HG02588 (cell line): ENCODE results near the gene CPSF7.
"Not testable (repeated sequence)": the region's sequence is repeated elsewhere in the genome, so short reads cannot be mapped to it uniquely, and the experiment has no call there.

ENCODE experiments used
- ATAC-seq: cut with Tn5 transposase; IDR thresholded peaks from one replicate; pipeline ENCODE4 v1.9.1; 2021; ENCODE audit warnings: mild to moderate bottlenecking, moderate library complexity; ENCODE audit not compliant: unreplicated experiment

Gene CPSF7

GRCh38 chr11:61442616-61443015, 12.8 kb upstream of the CPSF7 start:
- ATAC-seq, result no peak

GRCh38 chr11:61439615-61440014, 9.8 kb upstream of the CPSF7 start:
- ATAC-seq, result no peak

- no peak for ATAC-seq
These were observed 7.7 kb upstream of the CPSF7 start for GRCh38 chr11:61437496-61437895.

GRCh38 chr11:61430839-61431238, 1.1 kb upstream of the CPSF7 start:
- ATAC-seq, result not testable (repeated sequence)

- peak; percentile 55 for ATAC-seq
These were observed 457 bp downstream of the CPSF7 start for GRCh38 chr11:61429346-61429690.

GRCh38 chr11:61425367-61426131, 4.2 kb downstream of the CPSF7 start:
- no peak for ATAC-seq

- ATAC-seq, result no peak
These were observed 7.5 kb downstream of the CPSF7 start for GRCh38 chr11:61422226-61422625.

GRCh38 chr11:61418136-61418535, 11.6 kb downstream of the CPSF7 start:
- ATAC-seq, result no peak

- ATAC-seq, result no peak
These were observed 12.1 kb downstream of the CPSF7 start for GRCh38 chr11:61417670-61418069.

GRCh38 chr11:61416941-61417340, 12.8 kb downstream of the CPSF7 start:
- ATAC-seq, result no peak

- ATAC-seq, result no peak
These were observed 14.4 kb downstream of the CPSF7 start for GRCh38 chr11:61415381-61415780.

GRCh38 chr11:61414547-61414946, 15.2 kb downstream of the CPSF7 start:
- ATAC-seq, result no peak

GRCh38 chr11:61413496-61413895, 16.3 kb downstream of the CPSF7 start:
- ATAC-seq, result no peak

- no peak for ATAC-seq
These were observed 18.2 kb downstream of the CPSF7 start for GRCh38 chr11:61411589-61411988.

- ATAC-seq, result no peak
These were observed 22.6 kb downstream of the CPSF7 start for GRCh38 chr11:61406991-61407728.

- no peak for ATAC-seq
These were observed 23.7 kb downstream of the CPSF7 start for GRCh38 chr11:61406067-61406466.

- ATAC-seq, result no peak
These were observed 25.1 kb downstream of the CPSF7 start for GRCh38 chr11:61404641-61405040.

- ATAC-seq, result no peak
These were observed 25.7 kb downstream of the CPSF7 start for GRCh38 chr11:61404103-61404502.

GRCh38 chr11:61403658-61404057, 26.1 kb downstream of the CPSF7 start:
- ATAC-seq, result no peak

GRCh38 chr11:61401573-61401972, 28.2 kb downstream of the CPSF7 start:
- no peak for ATAC-seq

GRCh38 chr11:61401173-61401572, 28.6 kb downstream of the CPSF7 start:
- ATAC-seq, result no peak

GRCh38 chr11:61392981-61393595, 36.7 kb downstream of the CPSF7 start:
- ATAC-seq, result peak; percentile 16
